Liver (tissue), 3 donors: Measurements from ENCODE around the gene CISD1.

Experiments
- ATF3 ChIP-seq: IDR thresholded peaks from 2 replicates; pipeline ENCODE4 v1.6.1; 2016; ENCODE audit warnings: antibody characterized with exemption
- CTCF ChIP-seq: fragments of 150-350 bp; IDR thresholded peaks from 2 replicates; pipeline ENCODE4 v1.5.1; 2017; ENCODE audit warnings: improper control_type of control experiment, low read depth, low read length; ENCODE audit not compliant: missing input control
- GABPA ChIP-seq, 2 donors: IDR thresholded peaks in 1 of 2; conservative IDR thresholded peaks in 1 of 2; 2 replicates each; pipeline ENCODE4 v1.6.1; 2016; ENCODE audit warnings: antibody characterized with exemption in 2 of 2, mild to moderate bottlenecking in 1 of 2, moderate library complexity in 1 of 2
- MAX ChIP-seq: IDR thresholded peaks from 2 replicates; pipeline ENCODE4 v1.6.1; 2016; ENCODE audit warnings: antibody characterized with exemption
- REST ChIP-seq: IDR thresholded peaks from 2 replicates; pipeline ENCODE4 v1.6.1; 2016; ENCODE audit warnings: antibody characterized with exemption, mild to moderate bottlenecking
- RXRA ChIP-seq, 2 donors: IDR thresholded peaks; 2 replicates each; pipeline ENCODE4 v1.6.1; 2017 to 2018; ENCODE audit warnings: antibody characterized with exemption in 2 of 2, mild to moderate bottlenecking in 1 of 2
- SP1 ChIP-seq: IDR thresholded peaks from 2 replicates; pipeline ENCODE4 v1.6.1; 2018; ENCODE audit warnings: antibody characterized with exemption, mild to moderate bottlenecking
- donor health status: healthy.
- donor health status: healthy.

GRCh38 chr10:58278274-58278961, 9.5 kb downstream of the CISD1 start:
- TF ChIP-seq CTCF (no peak), MAX (no peak), SP1 (no peak), REST (no peak), ATF3 (peak; percentile 45), RXRA (IDR thresholded peaks at IDR 0.05) (no peak), GABPA (IDR thresholded peaks at IDR 0.05 in 1 of 2, conservative IDR thresholded peaks at IDR 0.05 in 1 of 2) (no peak)
